Gastrocnemius medialis (tissue), 4 donors: Measurements from ENCODE around the gene WDCP.

ENCODE experiments used
- POLR2A ChIP-seq, 2 donors: fragments of 450-650 bp; IDR thresholded peaks; one replicate each; pipeline ENCODE4 v1.6.1; 2017; ENCODE audit warnings: antibody characterized with exemption in 2 of 2, mild to moderate bottlenecking in 2 of 2, moderate library complexity in 2 of 2
- TF ChIP-seq, protein P1 (sequence below), 5 experiments: fragments of 450-650 bp in 3 of 5; fragments of 200-600 bp in 2 of 5; sonication (generic) in 2 of 5; IDR thresholded peaks in 4 of 5; conservative IDR thresholded peaks in 1 of 5; 1 replicate in 4 of 5; 2 replicates in 1 of 5; pipeline ENCODE4 v1.5.1; 2016 to 2019; ENCODE audit warnings: antibody characterized with exemption in 5 of 5, mild to moderate bottlenecking in 3 of 5, moderate library complexity in 3 of 5

DNA sequence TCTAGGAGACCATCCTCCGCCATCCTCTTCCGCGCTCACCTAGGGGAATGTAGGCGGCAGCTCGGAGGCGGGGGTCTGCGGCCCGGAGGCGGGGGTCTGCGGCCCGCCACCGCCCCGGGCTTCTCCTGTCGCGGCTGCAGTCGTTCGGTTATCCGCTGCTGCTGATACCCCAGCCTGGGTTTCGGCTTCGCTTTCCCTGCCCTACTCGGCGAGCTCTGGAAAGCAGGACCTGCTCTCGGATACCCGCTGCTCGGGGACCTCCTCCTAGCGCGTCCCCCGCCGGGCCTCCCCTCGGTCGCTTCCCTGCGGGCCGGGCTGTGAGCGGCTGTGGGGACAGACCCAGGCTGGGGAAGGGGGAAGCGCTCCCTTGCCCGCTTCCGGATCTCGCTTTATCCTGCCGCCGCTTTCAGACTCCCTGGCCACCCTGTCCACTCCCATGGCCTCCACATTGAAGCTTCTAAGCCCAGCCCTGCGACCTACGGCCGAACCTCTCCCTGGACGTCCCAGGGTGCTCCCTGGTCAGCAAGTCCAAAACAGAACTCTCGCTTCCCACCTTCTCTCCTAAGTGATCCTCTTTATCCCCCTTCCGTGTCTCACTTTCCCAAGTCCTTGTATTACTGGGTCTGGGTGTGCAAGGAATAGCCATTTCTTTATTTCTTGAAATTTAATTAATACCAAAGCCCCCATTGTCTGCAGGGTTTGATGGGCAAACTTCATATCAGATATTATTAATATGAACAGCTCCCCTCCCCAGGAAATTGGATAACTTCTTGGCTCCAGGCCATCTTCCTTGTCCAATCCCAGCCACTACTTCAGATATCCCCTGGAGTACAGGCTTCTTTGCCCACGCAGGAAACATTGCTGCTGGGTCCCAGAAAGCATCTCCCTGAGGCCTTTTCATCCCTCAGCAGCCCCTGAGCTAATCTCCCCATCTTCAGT, 3.1 kb upstream of the WDCP start:
- TF ChIP-seq, protein P1, sequence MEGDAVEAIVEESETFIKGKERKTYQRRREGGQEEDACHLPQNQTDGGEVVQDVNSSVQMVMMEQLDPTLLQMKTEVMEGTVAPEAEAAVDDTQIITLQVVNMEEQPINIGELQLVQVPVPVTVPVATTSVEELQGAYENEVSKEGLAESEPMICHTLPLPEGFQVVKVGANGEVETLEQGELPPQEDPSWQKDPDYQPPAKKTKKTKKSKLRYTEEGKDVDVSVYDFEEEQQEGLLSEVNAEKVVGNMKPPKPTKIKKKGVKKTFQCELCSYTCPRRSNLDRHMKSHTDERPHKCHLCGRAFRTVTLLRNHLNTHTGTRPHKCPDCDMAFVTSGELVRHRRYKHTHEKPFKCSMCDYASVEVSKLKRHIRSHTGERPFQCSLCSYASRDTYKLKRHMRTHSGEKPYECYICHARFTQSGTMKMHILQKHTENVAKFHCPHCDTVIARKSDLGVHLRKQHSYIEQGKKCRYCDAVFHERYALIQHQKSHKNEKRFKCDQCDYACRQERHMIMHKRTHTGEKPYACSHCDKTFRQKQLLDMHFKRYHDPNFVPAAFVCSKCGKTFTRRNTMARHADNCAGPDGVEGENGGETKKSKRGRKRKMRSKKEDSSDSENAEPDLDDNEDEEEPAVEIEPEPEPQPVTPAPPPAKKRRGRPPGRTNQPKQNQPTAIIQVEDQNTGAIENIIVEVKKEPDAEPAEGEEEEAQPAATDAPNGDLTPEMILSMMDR (IDR thresholded peaks at IDR 0.05 in 4 of 5, conservative IDR thresholded peaks at IDR 0.05 in 1 of 5), result no peak
- no peak for TF ChIP-seq POLR2A (IDR thresholded peaks at IDR 0.05)
